Body of pancreas (tissue), 4 donors: Measurements from ENCODE around the gene ZNF700.

Source experiments
- POLR2A ChIP-seq, 3 donors: fragments of 450-650 bp; IDR thresholded peaks; one replicate each; pipeline ENCODE4 v1.6.1; 2016; ENCODE audit warnings: antibody characterized with exemption in 3 of 3, mild to moderate bottlenecking in 2 of 3
- TF ChIP-seq, protein P1 (sequence below), 7 experiments: fragments of 450-650 bp in 4 of 7; fragments of 200-600 bp in 3 of 7; sonication (generic) in 3 of 7; IDR thresholded peaks; one replicate each; pipeline ENCODE4 v1.5.1; 2016 to 2019; ENCODE audit warnings: antibody characterized with exemption in 7 of 7

- peak; percentile 88 to 96 (median 95) for TF ChIP-seq POLR2A (IDR thresholded peaks at IDR 0.05)
- TF ChIP-seq, protein P1, sequence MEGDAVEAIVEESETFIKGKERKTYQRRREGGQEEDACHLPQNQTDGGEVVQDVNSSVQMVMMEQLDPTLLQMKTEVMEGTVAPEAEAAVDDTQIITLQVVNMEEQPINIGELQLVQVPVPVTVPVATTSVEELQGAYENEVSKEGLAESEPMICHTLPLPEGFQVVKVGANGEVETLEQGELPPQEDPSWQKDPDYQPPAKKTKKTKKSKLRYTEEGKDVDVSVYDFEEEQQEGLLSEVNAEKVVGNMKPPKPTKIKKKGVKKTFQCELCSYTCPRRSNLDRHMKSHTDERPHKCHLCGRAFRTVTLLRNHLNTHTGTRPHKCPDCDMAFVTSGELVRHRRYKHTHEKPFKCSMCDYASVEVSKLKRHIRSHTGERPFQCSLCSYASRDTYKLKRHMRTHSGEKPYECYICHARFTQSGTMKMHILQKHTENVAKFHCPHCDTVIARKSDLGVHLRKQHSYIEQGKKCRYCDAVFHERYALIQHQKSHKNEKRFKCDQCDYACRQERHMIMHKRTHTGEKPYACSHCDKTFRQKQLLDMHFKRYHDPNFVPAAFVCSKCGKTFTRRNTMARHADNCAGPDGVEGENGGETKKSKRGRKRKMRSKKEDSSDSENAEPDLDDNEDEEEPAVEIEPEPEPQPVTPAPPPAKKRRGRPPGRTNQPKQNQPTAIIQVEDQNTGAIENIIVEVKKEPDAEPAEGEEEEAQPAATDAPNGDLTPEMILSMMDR (IDR thresholded peaks at IDR 0.05), result peak in 1 of 7 experiments; percentile 6
Measured at GRCh38 chr19:11924886-11925650, at the start of gene ZNF700.
